Thoracic aorta (tissue), 2 donors: ENCODE measurements around the gene TNN. TPM values are rescaled to one million over a fixed set of nuclear protein-coding genes. Genes with fewer than 3 reads are reported as not detected.
"Not testable (repeated sequence)": the region's sequence is repeated elsewhere in the genome, so short reads cannot be mapped to it uniquely, and the experiment has no call there.

Experiments
- ATAC-seq: fragments of 150-250 bp; one replicate; pipeline ENCODE4 v1.8.0; 2017; ENCODE audit warnings: low read depth; ENCODE audit not compliant: insufficient number of reproducible peaks, low FRiP score
- DNase-seq: peaks from one replicate; pipeline ENCODE4 v3.0.0-alpha.2; 2020; ENCODE audit warnings: low spot score
- H3K27ac ChIP-seq, 2 donors: fragments of 200-600 bp; sonication (generic); 1 replicate in 1 of 2; 2 replicates in 1 of 2; pipeline ENCODE4 v1.5.1; 2016; ENCODE audit warnings: mild to moderate bottlenecking in 2 of 2, moderate library complexity in 2 of 2
- H3K27me3 ChIP-seq: fragments of 200-600 bp; sonication (generic); replicated peaks from 2 replicates; pipeline ENCODE4 v1.6.0; 2016; ENCODE audit warnings: mild to moderate bottlenecking; ENCODE audit not compliant: insufficient read depth
- H3K36me3 ChIP-seq: fragments of 200-600 bp; sonication (generic); one replicate; pipeline ENCODE4 v1.5.1; 2016
- H3K4me1 ChIP-seq, 2 donors: fragments of 200-600 bp; sonication (generic); 1 replicate in 1 of 2; 2 replicates in 1 of 2; pipeline versions ENCODE4 v1.5.1 to v1.6.0; 2016; ENCODE audit warnings: low read depth in 2 of 2, mild to moderate bottlenecking in 1 of 2; ENCODE audit not compliant: control insufficient read depth in 1 of 2
- H3K4me3 ChIP-seq: fragments of 200-600 bp; sonication (generic); 2 replicates; pipeline ENCODE4 v1.5.1; 2016; ENCODE audit warnings: mild to moderate bottlenecking
- H3K9me3 ChIP-seq: fragments of 200-600 bp; sonication (generic); 2 replicates; pipeline ENCODE4 v1.5.1; 2016
- CTCF ChIP-seq: fragments of 200-600 bp; sonication (generic); IDR thresholded peaks from one replicate; pipeline ENCODE4 v1.5.1; 2019; ENCODE audit warnings: antibody characterized with exemption
- total RNA-seq, 2 donors: library from RNA; depleted of rRNA; stranded (reverse); fragments of >200 nt; gene quantifications; one replicate each; pipeline versions ENCODE4 v1.1.0 to v1.2.3, GENCODE V29; 2016

Gene TNN
- total RNA-seq, 2 donors from 2014 or later, result not detected

- no peak for ATAC-seq
Measured at GRCh38 chr1:175040324-175040879, 27.2 kb upstream of the TNN start.

GRCh38 chr1:175042650-175043049 lies 25.0 kb upstream of the TNN start:
- Histone ChIP-seq H3K27ac (no peak overlapping the region), H3K36me3 (no peaks in the 10 kb centered on the region), H3K27me3 (no peaks in the 10 kb centered on the region), H3K4me1 (no peaks in the 10 kb centered on the region), H3K4me3 (no peak overlapping the region), H3K9me3 (no peaks in the 10 kb centered on the region)
- no peak for TF ChIP-seq CTCF
- DNase-seq (no peak), ATAC-seq (no peak)

More at GRCh38 chr1:175040324-175040879, 27.2 kb upstream of the TNN start:
- no peaks in the 10 kb centered on the region for H3K27me3 ChIP-seq
- no peak for DNase-seq
- no peaks in the 10 kb centered on the region for H3K4me1 ChIP-seq
- no peak overlapping the region for H3K4me3 ChIP-seq
- no peaks in the 10 kb centered on the region for H3K9me3 ChIP-seq
- H3K27ac ChIP-seq, result no peak overlapping the region
- no peaks in the 10 kb centered on the region for H3K36me3 ChIP-seq
- TF ChIP-seq CTCF, result no peak

GRCh38 chr1:175043824-175044223 lies 23.8 kb upstream of the TNN start:
- TF ChIP-seq CTCF, result no peak
- no peaks in the 10 kb centered on the region for H3K9me3 ChIP-seq
- no peaks in the 10 kb centered on the region for H3K4me1 ChIP-seq
- H3K36me3 ChIP-seq, result no peaks in the 10 kb centered on the region
- no peak for ATAC-seq
- H3K27me3 ChIP-seq, result no peaks in the 10 kb centered on the region
- DNase-seq, result no peak
- H3K4me3 ChIP-seq, result no peak overlapping the region
- H3K27ac ChIP-seq, result no peak overlapping the region

- DNase-seq, H3K9me3 ChIP-seq, H3K36me3 ChIP-seq, H3K4me1 ChIP-seq, ATAC-seq, H3K27me3 ChIP-seq, H3K27ac ChIP-seq, H3K4me3 ChIP-seq: not testable (repeated sequence)
Measured at GRCh38 chr1:175044591-175044990, 23.0 kb upstream of the TNN start.

GRCh38 chr1:175045097-175045496 lies 22.5 kb upstream of the TNN start:
- no peaks in the 10 kb centered on the region for H3K36me3 ChIP-seq
- no peak for ATAC-seq
- TF ChIP-seq CTCF, result no peak

GRCh38 chr1:175045519-175045918 lies 22.1 kb upstream of the TNN start:
- Histone ChIP-seq H3K27ac (no peak overlapping the region), H3K4me1 (no peaks in the 10 kb centered on the region), H3K9me3 (no peaks in the 10 kb centered on the region), H3K27me3 (no peaks in the 10 kb centered on the region), H3K4me3 (no peak overlapping the region), H3K36me3 (no peaks in the 10 kb centered on the region)
- no peak for ATAC-seq
- no peak for DNase-seq
- TF ChIP-seq CTCF, result no peak

More at GRCh38 chr1:175045097-175045496, 22.5 kb upstream of the TNN start:
- H3K9me3 ChIP-seq, result no peaks in the 10 kb centered on the region
- H3K4me3 ChIP-seq, result no peak overlapping the region
- no peaks in the 10 kb centered on the region for H3K27me3 ChIP-seq
- H3K4me1 ChIP-seq, result no peaks in the 10 kb centered on the region
- no peak overlapping the region for H3K27ac ChIP-seq
- DNase-seq, result no peak
